Fibroblast of villous mesenchyme (primary cell): ENCODE data around the gene PBX1. TPM values are rescaled to one million over a fixed set of nuclear protein-coding genes. Genes with fewer than 3 reads are reported as not detected.
A peak's percentile ranks its signal among the peaks of the same experiment; 100 is the strongest.

Experiments
- DNase-seq: peaks from one replicate; pipeline ENCODE4 v3.0.0-alpha.2; 2010; ENCODE audit warnings: low read depth
- H3K4me3 ChIP-seq: 2 replicates; pipeline ENCODE4 v1.5.1; 2011; ENCODE audit warnings: low read depth, mild to moderate bottlenecking, low read length
- CTCF ChIP-seq: IDR thresholded peaks from 2 replicates; pipeline ENCODE4 v1.5.1; 2012; ENCODE audit warnings: low read depth, mild to moderate bottlenecking, low read length; ENCODE audit not compliant: insufficient read depth
- total RNA-seq: library from RNA; depleted of rRNA; stranded (reverse); fragments of >200 nt; gene quantifications from 2 replicates; pipeline ENCODE4 v1.2.3, GENCODE V29; 2012

The PBX1 gene
- total RNA-seq, 1 donor: 67.4 TPM

- TF ChIP-seq CTCF: no peak
- no peak overlapping the region for H3K4me3 ChIP-seq
- DNase-seq: no peak
Observed at GRCh38 chr1:164759979-164760469, 201.0 kb downstream of the PBX1 start.

- DNase-seq: peak; percentile 79
- no peak overlapping the region for H3K4me3 ChIP-seq
- TF ChIP-seq CTCF: no peak
Observed at GRCh38 chr1:164760569-164760968, 201.6 kb downstream of the PBX1 start.

GRCh38 chr1:164761009-164761408, 202.0 kb downstream of the PBX1 start:
- no peak for TF ChIP-seq CTCF
- H3K4me3 ChIP-seq: no peak overlapping the region
- no peak for DNase-seq

- no peak for TF ChIP-seq CTCF
- no peak for DNase-seq
- H3K4me3 ChIP-seq: no peak overlapping the region
Observed at GRCh38 chr1:164763098-164763497, 204.1 kb downstream of the PBX1 start.

- H3K4me3 ChIP-seq: no peak overlapping the region
- peak; percentile 60 for DNase-seq
- TF ChIP-seq CTCF: no peak
Observed at GRCh38 chr1:164764333-164764732, 205.3 kb downstream of the PBX1 start.

GRCh38 chr1:164765557-164765956, 206.6 kb downstream of the PBX1 start:
- no peak overlapping the region for H3K4me3 ChIP-seq
- peak; percentile 84 for DNase-seq
- no peak for TF ChIP-seq CTCF
